K562 (cell line): ENCODE measurements around the gene CCNDBP1. TPM values are rescaled to one million over a fixed set of nuclear protein-coding genes. Genes with fewer than 3 reads are reported as not detected.
A peak's percentile ranks its signal among the peaks of the same experiment; 100 is the strongest.

Experiments used
- BCL6 ChIP-seq: fragments of 250-450 bp; sonication (Bioruptor Pico); IDR thresholded peaks from 2 replicates; pipeline ENCODE4 v1.4.0; 2020
- BRD9 ChIP-seq: fragments of 450-650 bp; IDR thresholded peaks from 2 replicates; pipeline ENCODE4 v1.6.1; 2018; ENCODE audit warnings: low read depth; ENCODE audit not compliant: partially characterized antibody
- CCAR2 ChIP-seq: fragments of 200-400 bp; formaldehyde crosslinking; IDR thresholded peaks from 2 replicates; pipeline ENCODE4 v1.6.1; 2017; ENCODE audit warnings: mild to moderate bottlenecking, low read depth, low read length
- HLTF ChIP-seq: fragments of 450-650 bp; IDR thresholded peaks from 2 replicates; pipeline ENCODE4 v1.6.1; 2016
- HMG20A ChIP-seq: fragments of 450-650 bp; formaldehyde crosslinking; conservative IDR thresholded peaks from 2 replicates; pipeline ENCODE4 v1.4.0; 2020; ENCODE audit warnings: mild to moderate bottlenecking, mixed read lengths
- MEIS2 ChIP-seq: fragments of 450-650 bp; IDR thresholded peaks from 2 replicates; pipeline ENCODE4 v1.6.1; 2014; ENCODE audit warnings: mild to moderate bottlenecking; ENCODE audit not compliant: partially characterized antibody
- NBN ChIP-seq: fragments of 450-650 bp; IDR thresholded peaks from 2 replicates; pipeline ENCODE4 v1.6.1; 2016; ENCODE audit warnings: low read depth, mild to moderate bottlenecking
- PHTF2 ChIP-seq: fragments of 250-450 bp; sonication (Bioruptor Pico); IDR thresholded peaks from 2 replicates; pipeline ENCODE4 v1.5.0; 2021; ENCODE audit warnings: mild to moderate bottlenecking
- SREBF2 ChIP-seq: sonication (generic); formaldehyde crosslinking; IDR thresholded peaks from 2 replicates; pipeline ENCODE4 v1.4.0; 2020; ENCODE audit warnings: mild to moderate bottlenecking, missing genetic modification reagents
- USF2 ChIP-seq: sonication (generic); formaldehyde crosslinking; IDR thresholded peaks from 2 replicates; pipeline ENCODE4 v1.5.0; 2020; ENCODE audit warnings: missing genetic modification reagents
- ZNF57 ChIP-seq: fragments of 450-650 bp; formaldehyde crosslinking; IDR thresholded peaks from 2 replicates; pipeline ENCODE4 v1.4.0; 2020; ENCODE audit warnings: mild to moderate bottlenecking, moderate library complexity
- polyA plus RNA-seq, 8 experiments: library from polyadenylated mRNA; depleted of rRNA in 4 of 8; stranded (reverse) in 5 of 8; unstranded in 3 of 8; fragments of >200 nt; fragmentation: Nextera tagmentation in 2 of 8; fragmentation: Illumina TruSeq in 1 of 8; extraction: Ambion mirVana in 2 of 8; extraction: Trizol in 1 of 8; gene quantifications; 2 replicates each; pipeline versions ENCODE4 v1.2.1 to v1.2.3, GENCODE V29; 2011 to 2014; ENCODE audit warnings: inconsistent platforms in 1 of 8, missing spikeins in 1 of 8
- total RNA-seq, 7 experiments: library from RNA; depleted of rRNA in 6 of 7; stranded (reverse); fragments of >200 nt in 6 of 7; fragmentation: Illumina TruSeq in 2 of 7; extraction: Trizol in 2 of 7; gene quantifications; 2 replicates each; pipeline versions ENCODE4 v1.2.1 to v1.2.3, GENCODE V29; 2011 to 2021; ENCODE audit warnings: low replicate concordance in 1 of 7
- TF ChIP-seq, protein P1 (sequence below): fragments of 150-350 bp; IDR thresholded peaks from 2 replicates; pipeline ENCODE4 v1.6.1; 2014; ENCODE audit warnings: low read depth, mild to moderate bottlenecking, low read length, borderline replicate concordance
- TF ChIP-seq, protein P2 (sequence below), 2 experiments: fragments of 450-650 bp; IDR thresholded peaks; 2 replicates each; pipeline ENCODE4 v1.6.1; 2018; ENCODE audit warnings: mild to moderate bottlenecking in 2 of 2, low read depth in 1 of 2; ENCODE audit not compliant: partially characterized antibody in 2 of 2
- TF ChIP-seq, protein P3 (sequence below): sonication (generic); formaldehyde crosslinking; IDR thresholded peaks from 2 replicates; pipeline ENCODE4 v1.8.1; 2023; ENCODE audit warnings: mild to moderate bottlenecking, missing genetic modification reagents
- TF ChIP-seq, protein P4 (sequence below): fragments of 450-650 bp; formaldehyde crosslinking; conservative IDR thresholded peaks from 2 replicates; pipeline ENCODE4 v1.4.0; 2022; ENCODE audit warnings: mild to moderate bottlenecking, missing genetic modification characterization

Gene CCNDBP1
- total and polyA plus RNA-seq, 9 of the 15 experiments (the other 6 are each of a cell fraction or from before 2014, with no cell fraction given): 37.0 to 111 (median 55.5) TPM

- TF ChIP-seq HMG20A (CRISPR knock-in tag) (no peak), SREBF2 (CRISPR knock-in tag) (no peak), PHTF2 (no peak), HLTF (peak; percentile 15; the same call in 1 of the 2 replicates), MEIS2 (no peak), USF2 (CRISPR knock-in tag) (no peak), BCL6 (no peak), CCAR2 (no peak), NBN (0 out of 2 replicates have a peak, but pooled peaks have one; percentile 45), BRD9 (no peak), ZNF57 (CRISPR knock-in tag) (no peak)
- TF ChIP-seq, protein P1, sequence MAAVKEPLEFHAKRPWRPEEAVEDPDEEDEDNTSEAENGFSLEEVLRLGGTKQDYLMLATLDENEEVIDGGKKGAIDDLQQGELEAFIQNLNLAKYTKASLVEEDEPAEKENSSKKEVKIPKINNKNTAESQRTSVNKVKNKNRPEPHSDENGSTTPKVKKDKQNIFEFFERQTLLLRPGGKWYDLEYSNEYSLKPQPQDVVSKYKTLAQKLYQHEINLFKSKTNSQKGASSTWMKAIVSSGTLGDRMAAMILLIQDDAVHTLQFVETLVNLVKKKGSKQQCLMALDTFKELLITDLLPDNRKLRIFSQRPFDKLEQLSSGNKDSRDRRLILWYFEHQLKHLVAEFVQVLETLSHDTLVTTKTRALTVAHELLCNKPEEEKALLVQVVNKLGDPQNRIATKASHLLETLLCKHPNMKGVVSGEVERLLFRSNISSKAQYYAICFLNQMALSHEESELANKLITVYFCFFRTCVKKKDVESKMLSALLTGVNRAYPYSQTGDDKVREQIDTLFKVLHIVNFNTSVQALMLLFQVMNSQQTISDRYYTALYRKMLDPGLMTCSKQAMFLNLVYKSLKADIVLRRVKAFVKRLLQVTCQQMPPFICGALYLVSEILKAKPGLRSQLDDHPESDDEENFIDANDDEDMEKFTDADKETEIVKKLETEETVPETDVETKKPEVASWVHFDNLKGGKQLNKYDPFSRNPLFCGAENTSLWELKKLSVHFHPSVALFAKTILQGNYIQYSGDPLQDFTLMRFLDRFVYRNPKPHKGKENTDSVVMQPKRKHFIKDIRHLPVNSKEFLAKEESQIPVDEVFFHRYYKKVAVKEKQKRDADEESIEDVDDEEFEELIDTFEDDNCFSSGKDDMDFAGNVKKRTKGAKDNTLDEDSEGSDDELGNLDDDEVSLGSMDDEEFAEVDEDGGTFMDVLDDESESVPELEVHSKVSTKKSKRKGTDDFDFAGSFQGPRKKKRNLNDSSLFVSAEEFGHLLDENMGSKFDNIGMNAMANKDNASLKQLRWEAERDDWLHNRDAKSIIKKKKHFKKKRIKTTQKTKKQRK: no peak
- TF ChIP-seq, protein P2, sequence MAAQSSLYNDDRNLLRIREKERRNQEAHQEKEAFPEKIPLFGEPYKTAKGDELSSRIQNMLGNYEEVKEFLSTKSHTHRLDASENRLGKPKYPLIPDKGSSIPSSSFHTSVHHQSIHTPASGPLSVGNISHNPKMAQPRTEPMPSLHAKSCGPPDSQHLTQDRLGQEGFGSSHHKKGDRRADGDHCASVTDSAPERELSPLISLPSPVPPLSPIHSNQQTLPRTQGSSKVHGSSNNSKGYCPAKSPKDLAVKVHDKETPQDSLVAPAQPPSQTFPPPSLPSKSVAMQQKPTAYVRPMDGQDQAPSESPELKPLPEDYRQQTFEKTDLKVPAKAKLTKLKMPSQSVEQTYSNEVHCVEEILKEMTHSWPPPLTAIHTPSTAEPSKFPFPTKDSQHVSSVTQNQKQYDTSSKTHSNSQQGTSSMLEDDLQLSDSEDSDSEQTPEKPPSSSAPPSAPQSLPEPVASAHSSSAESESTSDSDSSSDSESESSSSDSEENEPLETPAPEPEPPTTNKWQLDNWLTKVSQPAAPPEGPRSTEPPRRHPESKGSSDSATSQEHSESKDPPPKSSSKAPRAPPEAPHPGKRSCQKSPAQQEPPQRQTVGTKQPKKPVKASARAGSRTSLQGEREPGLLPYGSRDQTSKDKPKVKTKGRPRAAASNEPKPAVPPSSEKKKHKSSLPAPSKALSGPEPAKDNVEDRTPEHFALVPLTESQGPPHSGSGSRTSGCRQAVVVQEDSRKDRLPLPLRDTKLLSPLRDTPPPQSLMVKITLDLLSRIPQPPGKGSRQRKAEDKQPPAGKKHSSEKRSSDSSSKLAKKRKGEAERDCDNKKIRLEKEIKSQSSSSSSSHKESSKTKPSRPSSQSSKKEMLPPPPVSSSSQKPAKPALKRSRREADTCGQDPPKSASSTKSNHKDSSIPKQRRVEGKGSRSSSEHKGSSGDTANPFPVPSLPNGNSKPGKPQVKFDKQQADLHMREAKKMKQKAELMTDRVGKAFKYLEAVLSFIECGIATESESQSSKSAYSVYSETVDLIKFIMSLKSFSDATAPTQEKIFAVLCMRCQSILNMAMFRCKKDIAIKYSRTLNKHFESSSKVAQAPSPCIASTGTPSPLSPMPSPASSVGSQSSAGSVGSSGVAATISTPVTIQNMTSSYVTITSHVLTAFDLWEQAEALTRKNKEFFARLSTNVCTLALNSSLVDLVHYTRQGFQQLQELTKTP (IDR thresholded peaks at IDR 0.05; ENCODE audit: low read depth in 1 of 2, partially characterized antibody in 2 of 2): no peak
- TF ChIP-seq, protein P3, sequence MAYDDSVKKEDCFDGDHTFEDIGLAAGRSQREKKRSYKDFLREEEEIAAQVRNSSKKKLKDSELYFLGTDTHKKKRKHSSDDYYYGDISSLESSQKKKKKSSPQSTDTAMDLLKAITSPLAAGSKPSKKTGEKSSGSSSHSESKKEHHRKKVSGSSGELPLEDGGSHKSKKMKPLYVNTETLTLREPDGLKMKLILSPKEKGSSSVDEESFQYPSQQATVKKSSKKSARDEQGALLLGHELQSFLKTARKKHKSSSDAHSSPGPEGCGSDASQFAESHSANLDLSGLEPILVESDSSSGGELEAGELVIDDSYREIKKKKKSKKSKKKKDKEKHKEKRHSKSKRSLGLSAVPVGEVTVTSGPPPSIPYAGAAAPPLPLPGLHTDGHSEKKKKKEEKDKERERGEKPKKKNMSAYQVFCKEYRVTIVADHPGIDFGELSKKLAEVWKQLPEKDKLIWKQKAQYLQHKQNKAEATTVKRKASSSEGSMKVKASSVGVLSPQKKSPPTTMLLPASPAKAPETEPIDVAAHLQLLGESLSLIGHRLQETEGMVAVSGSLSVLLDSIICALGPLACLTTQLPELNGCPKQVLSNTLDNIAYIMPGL (CRISPR knock-in tag): no peak
- TF ChIP-seq, protein P4, sequence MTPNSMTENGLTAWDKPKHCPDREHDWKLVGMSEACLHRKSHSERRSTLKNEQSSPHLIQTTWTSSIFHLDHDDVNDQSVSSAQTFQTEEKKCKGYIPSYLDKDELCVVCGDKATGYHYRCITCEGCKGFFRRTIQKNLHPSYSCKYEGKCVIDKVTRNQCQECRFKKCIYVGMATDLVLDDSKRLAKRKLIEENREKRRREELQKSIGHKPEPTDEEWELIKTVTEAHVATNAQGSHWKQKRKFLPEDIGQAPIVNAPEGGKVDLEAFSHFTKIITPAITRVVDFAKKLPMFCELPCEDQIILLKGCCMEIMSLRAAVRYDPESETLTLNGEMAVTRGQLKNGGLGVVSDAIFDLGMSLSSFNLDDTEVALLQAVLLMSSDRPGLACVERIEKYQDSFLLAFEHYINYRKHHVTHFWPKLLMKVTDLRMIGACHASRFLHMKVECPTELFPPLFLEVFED (CRISPR knock-in tag): no peak
Measured at GRCh38 chr15:43230640-43231115, 45.5 kb downstream of the CCNDBP1 start (continued).
